CD4-positive, alpha-beta T cell treated with Interleukin-15 for 1 hour (primary cell): ENCODE results near the gene FBXO42.
"Not testable (repeated sequence)": the region's sequence is repeated elsewhere in the genome, so short reads cannot be mapped to it uniquely, and the experiment has no call there.

Experiments used
- DNase-seq: peaks from one replicate; pipeline ENCODE4 v3.0.0-alpha.2; 2020

The FBXO42 gene

GRCh38 chr1:16371725-16372124 lies 19.4 kb upstream of the FBXO42 start:
- no peak for DNase-seq

- DNase-seq, result no peak
Measured at GRCh38 chr1:16369821-16370220, 17.5 kb upstream of the FBXO42 start.

GRCh38 chr1:16367968-16368890 lies 15.9 kb upstream of the FBXO42 start:
- no peak for DNase-seq

GRCh38 chr1:16367258-16367967 lies 15.1 kb upstream of the FBXO42 start:
- DNase-seq, result peak; percentile 89

GRCh38 chr1:16366722-16367257 lies 14.5 kb upstream of the FBXO42 start, which contains the start of gene SZRD1:
TSS of gene SZRD1 (plus strand) at chr1:16367242. CDS start at chr1:16367258, 16 bp downstream.
- peak; percentile 99 for DNase-seq

- not testable (repeated sequence) for DNase-seq
Measured at GRCh38 chr1:16365146-16365498, 12.8 kb upstream of the FBXO42 start.

GRCh38 chr1:16356867-16357266 lies 4.6 kb upstream of the FBXO42 start:
- no peak for DNase-seq

- DNase-seq, result no peak
Measured at GRCh38 chr1:16354619-16355018, 2.3 kb upstream of the FBXO42 start.

GRCh38 chr1:16352842-16353535 lies 709 bp upstream of the FBXO42 start:
- peak; percentile 19 for DNase-seq

- DNase-seq, result no peak
Measured at GRCh38 chr1:16351456-16351993, 755 bp downstream of the FBXO42 start.

GRCh38 chr1:16349847-16350406 lies 2.4 kb downstream of the FBXO42 start:
- DNase-seq, result no peak

GRCh38 chr1:16348414-16349182 lies 3.7 kb downstream of the FBXO42 start:
- DNase-seq, result no peak

GRCh38 chr1:16343276-16343675 lies 9.0 kb downstream of the FBXO42 start:
- DNase-seq, result not testable (repeated sequence)

- no peak for DNase-seq
Measured at GRCh38 chr1:16342331-16343062, 9.8 kb downstream of the FBXO42 start.

GRCh38 chr1:16340673-16341072 lies 11.6 kb downstream of the FBXO42 start:
- no peak for DNase-seq

- no peak for DNase-seq
Measured at GRCh38 chr1:16338961-16339360, 13.3 kb downstream of the FBXO42 start.

GRCh38 chr1:16334655-16335340 lies 17.5 kb downstream of the FBXO42 start:
- no peak for DNase-seq

- no peak for DNase-seq
Measured at GRCh38 chr1:16326833-16327404, 25.4 kb downstream of the FBXO42 start.

GRCh38 chr1:16324456-16324890 lies 27.8 kb downstream of the FBXO42 start:
- DNase-seq, result no peak
